ENCODE results near the gene LXN.

DNA sequence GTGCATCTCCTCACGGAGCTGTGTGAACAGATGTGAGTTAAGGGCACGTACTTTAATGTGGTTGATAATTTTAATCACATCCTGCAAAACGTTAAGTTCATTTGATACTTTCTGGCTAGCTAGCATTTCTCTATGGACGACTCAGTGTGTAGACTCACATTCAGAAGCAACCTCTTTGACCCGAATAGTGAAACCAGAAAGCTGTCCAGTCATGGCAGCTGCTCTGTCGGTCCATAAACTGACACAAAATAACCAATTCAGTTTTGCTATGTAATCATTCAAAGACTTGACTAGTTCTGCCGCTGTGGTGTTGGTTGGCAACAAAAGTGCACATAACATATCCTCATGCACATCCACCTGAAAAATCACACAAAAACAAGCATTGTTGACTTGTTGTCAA is 31.8 kb downstream of the LXN start:
- TF ChIP-seq, protein P1, sequence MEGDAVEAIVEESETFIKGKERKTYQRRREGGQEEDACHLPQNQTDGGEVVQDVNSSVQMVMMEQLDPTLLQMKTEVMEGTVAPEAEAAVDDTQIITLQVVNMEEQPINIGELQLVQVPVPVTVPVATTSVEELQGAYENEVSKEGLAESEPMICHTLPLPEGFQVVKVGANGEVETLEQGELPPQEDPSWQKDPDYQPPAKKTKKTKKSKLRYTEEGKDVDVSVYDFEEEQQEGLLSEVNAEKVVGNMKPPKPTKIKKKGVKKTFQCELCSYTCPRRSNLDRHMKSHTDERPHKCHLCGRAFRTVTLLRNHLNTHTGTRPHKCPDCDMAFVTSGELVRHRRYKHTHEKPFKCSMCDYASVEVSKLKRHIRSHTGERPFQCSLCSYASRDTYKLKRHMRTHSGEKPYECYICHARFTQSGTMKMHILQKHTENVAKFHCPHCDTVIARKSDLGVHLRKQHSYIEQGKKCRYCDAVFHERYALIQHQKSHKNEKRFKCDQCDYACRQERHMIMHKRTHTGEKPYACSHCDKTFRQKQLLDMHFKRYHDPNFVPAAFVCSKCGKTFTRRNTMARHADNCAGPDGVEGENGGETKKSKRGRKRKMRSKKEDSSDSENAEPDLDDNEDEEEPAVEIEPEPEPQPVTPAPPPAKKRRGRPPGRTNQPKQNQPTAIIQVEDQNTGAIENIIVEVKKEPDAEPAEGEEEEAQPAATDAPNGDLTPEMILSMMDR (optimal IDR thresholded peaks at IDR 0.05 in 1 of 3, IDR thresholded peaks at IDR 0.05 in 1 of 3, conservative IDR thresholded peaks at IDR 0.05 in 1 of 3; ENCODE audit: extremely low read depth in 1 of 3, insufficient read depth in 2 of 3, low read length in 3 of 3): no peak
- no peak for TF ChIP-seq EZH2 (IDR thresholded peaks at IDR 0.05; ENCODE audit: low read length)
